ENCODE measurements around the gene CXCL14. TPM values are rescaled to one million over a fixed set of nuclear protein-coding genes. Genes with fewer than 3 reads are reported as not detected.

The CXCL14 gene
- polyA plus RNA-seq, 2 donors = 88.9 to 199 TPM

DNA sequence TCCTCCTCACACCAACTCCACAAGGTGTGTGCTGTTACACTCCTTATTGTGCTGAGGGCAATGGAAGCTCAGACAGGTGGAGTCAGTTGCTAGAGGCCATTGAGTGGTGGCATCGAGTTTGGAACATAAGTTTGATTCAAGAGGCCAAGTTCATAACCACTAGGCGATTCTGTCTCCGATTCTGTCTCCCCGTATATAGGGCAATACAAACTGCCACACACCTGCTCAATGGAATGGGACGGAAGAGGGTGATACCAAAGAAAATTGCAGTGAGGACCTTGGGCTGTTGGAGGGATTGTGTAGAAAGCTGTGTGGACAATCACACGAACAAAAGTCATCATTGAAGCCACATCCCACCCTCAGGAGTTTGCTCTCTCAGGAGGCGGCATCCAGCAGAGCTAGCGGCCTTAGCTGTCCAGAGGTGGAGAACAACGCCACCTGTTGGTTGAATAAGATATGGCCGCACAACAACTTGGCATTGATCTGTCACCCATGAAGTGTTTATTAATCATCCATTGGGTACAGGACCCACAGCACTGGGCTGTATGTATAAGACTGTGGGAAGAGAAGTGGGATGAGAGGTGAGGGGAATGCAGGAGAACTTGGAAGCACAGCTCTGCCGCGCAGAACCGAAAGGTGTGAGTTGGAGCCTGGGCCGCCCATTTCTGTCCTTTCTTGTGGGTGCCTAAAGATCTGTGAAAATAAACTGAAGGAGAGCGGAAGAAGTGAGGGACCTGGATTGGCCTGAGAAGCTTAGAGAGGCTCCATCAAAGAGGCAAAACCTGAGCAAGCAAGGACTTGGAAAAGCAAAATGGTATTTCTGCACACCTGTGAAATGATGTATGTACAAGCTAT is 27.0 kb downstream of the CXCL14 start:
- Histone ChIP-seq H3K4me3 (ENCODE audit: low read depth in 1 of 2, low read length in 2 of 2) (no peak overlapping the region), H3K36me3 (ENCODE audit: control insufficient read depth in 2 of 2, insufficient read depth in 2 of 2, low read length in 1 of 2) (no peaks in the 10 kb centered on the region), H3K9me3 (ENCODE audit: control insufficient read depth in 2 of 2, insufficient read depth in 1 of 2, low read depth in 1 of 2, low read length in 1 of 2) (no peaks in the 10 kb centered on the region), H3K27me3 (ENCODE audit: control insufficient read depth in 1 of 2, insufficient read depth in 2 of 2, low read length in 2 of 2) (no peaks in the 10 kb centered on the region), H3K27ac (ENCODE audit: low read depth in 2 of 2, low read length in 1 of 2) (no peak overlapping the region), H3K4me1 (ENCODE audit: control insufficient read depth in 2 of 2, insufficient read depth in 2 of 2, low read length in 1 of 2) (peaks cover 0 to 2% of the 10 kb centered on the region in 2 donors)
- WGBS, 2 donors = 40 to 45% methylated on average over 15 of the region's 15 CpGs

DNA sequence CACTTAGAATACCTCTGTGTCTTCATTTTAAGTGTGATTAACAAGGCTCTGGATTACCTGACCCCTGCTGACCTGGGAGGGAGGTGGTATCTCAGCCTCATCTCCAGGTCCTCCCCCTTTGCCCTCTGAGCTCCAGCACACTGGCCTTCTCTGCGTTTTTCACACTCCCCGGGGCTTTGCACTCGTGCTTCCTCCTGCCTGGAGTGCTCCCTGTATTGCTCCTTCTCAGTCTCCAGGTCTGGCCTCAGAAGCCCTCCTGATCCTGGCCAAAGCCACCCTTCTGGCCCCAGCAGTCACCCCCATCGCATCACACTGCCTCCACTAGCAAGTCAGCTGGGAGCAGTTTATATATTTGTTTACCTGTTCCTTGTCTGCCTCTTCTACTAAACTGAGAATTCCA is 29.4 kb downstream of the CXCL14 start:
- H3K27me3 ChIP-seq (ENCODE audit: control insufficient read depth in 1 of 2, insufficient read depth in 2 of 2, low read length in 2 of 2) = no peaks in the 10 kb centered on the region
- WGBS, 2 donors = 40 to 62% methylated on average over 4 of the region's 4 CpGs
- no peak overlapping the region for H3K27ac ChIP-seq (ENCODE audit: low read depth in 2 of 2, low read length in 1 of 2)

DNA sequence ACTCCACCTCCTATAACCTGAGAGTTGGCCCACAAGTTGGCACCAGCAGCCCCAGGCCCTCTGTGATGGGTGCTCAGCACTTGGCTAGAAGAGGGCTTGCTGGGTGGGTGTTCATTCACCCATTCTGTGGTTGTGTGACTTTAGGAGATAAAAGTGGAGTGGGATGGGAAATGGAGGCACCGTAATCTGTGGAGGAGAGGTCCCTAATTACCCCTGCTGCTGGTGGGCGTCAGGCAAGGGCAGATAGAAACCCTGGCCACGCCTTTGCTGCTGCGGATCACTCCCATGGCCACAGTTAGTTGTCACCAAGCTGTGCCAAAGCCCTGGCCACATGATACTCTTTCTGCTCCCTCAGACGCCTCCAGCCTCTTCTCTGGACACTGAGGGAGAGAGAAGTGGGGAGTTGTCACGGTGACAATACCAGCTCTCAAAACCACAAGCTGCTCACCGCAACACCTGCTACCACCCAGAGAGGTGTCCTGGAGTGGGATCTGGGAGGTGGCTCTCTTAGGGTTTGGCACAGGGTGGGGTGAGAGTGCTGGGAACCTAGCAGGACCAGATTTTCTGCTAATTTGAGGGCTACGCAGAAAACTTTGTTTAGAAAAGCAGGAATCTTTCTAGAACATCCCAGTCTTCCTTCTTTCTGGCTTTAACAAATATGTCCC is 31.1 kb downstream of the CXCL14 start:
- Histone ChIP-seq H3K27ac (ENCODE audit: low read depth in 2 of 2, low read length in 1 of 2) (no peak overlapping the region), H3K4me1 (ENCODE audit: control insufficient read depth in 2 of 2, insufficient read depth in 2 of 2, low read length in 1 of 2) (peaks cover 2 to 3% of the 10 kb centered on the region in 2 donors), H3K9me3 (ENCODE audit: control insufficient read depth in 2 of 2, insufficient read depth in 1 of 2, low read depth in 1 of 2, low read length in 1 of 2) (no peaks in the 10 kb centered on the region), H3K4me3 (ENCODE audit: low read depth in 1 of 2, low read length in 2 of 2) (no peak overlapping the region), H3K27me3 (ENCODE audit: control insufficient read depth in 1 of 2, insufficient read depth in 2 of 2, low read length in 2 of 2) (no peaks in the 10 kb centered on the region), H3K36me3 (ENCODE audit: control insufficient read depth in 2 of 2, insufficient read depth in 2 of 2, low read length in 1 of 2) (no peaks in the 10 kb centered on the region)
- WGBS, 2 donors = 59 to 60% methylated on average over 8 of the region's 8 CpGs

More for the DNA sequence above, 29.4 kb downstream of the CXCL14 start:
- Histone ChIP-seq H3K36me3 (ENCODE audit: control insufficient read depth in 2 of 2, insufficient read depth in 2 of 2, low read length in 1 of 2) (no peaks in the 10 kb centered on the region), H3K4me1 (ENCODE audit: control insufficient read depth in 2 of 2, insufficient read depth in 2 of 2, low read length in 1 of 2) (peaks cover 2% of the 10 kb centered on the region in 2 donors), H3K4me3 (ENCODE audit: low read depth in 1 of 2, low read length in 2 of 2) (no peak overlapping the region), H3K9me3 (ENCODE audit: control insufficient read depth in 2 of 2, insufficient read depth in 1 of 2, low read depth in 1 of 2, low read length in 1 of 2) (no peaks in the 10 kb centered on the region)

DNA sequence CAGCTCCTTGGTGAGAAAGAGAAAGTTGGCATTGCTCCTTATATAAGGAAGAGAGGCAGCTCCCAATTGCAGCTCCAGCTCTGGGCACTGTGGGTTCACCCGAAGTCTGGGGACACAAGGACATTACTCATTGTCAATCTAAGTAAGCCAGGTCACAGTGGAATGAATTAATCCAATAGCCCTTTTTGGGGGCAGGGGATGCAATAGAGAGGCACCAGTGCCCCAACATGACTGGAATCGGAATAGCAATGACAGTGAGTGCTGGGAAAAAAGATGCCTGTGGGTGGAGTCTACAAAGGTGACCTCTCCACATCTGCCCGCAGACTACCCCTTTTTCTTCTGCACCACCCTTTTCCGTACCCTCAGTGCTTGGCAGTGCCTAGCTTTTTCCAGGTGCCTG is 31.9 kb downstream of the CXCL14 start:
- no peak overlapping the region for H3K27ac ChIP-seq (ENCODE audit: low read depth in 2 of 2, low read length in 1 of 2)
- H3K4me1 ChIP-seq (ENCODE audit: control insufficient read depth in 2 of 2, insufficient read depth in 2 of 2, low read length in 1 of 2) = peaks cover 2 to 3% of the 10 kb centered on the region in 2 donors
- 60 to 62% methylated on average over 4 of the region's 4 CpGs for WGBS, 2 donors
- H3K36me3 ChIP-seq (ENCODE audit: control insufficient read depth in 2 of 2, insufficient read depth in 2 of 2, low read length in 1 of 2) = no peaks in the 10 kb centered on the region
- no peaks in the 10 kb centered on the region for H3K9me3 ChIP-seq (ENCODE audit: control insufficient read depth in 2 of 2, insufficient read depth in 1 of 2, low read depth in 1 of 2, low read length in 1 of 2)
- H3K4me3 ChIP-seq (ENCODE audit: low read depth in 1 of 2, low read length in 2 of 2) = no peak overlapping the region
- H3K27me3 ChIP-seq (ENCODE audit: control insufficient read depth in 1 of 2, insufficient read depth in 2 of 2, low read length in 2 of 2) = no peaks in the 10 kb centered on the region

DNA sequence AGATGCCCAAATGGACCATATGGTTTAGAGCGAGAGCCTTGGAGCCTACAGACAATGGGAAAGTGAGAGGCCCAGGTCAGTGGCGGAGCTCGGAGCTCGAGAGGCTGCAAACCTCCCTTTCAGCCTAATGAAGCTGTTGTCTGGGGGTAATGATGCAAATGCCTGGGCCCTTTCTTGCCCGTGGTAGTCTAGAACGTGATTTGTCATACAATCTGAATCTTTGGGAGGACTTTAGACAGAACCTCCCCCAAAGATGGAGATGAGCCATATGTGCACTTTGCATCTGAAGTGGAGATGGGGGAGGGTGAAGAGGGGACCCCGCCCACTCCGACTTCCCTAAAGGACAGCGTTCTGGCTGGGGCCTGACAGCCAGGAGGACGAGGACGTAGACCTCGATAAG is 32.7 kb downstream of the CXCL14 start:
- Histone ChIP-seq H3K4me1 (ENCODE audit: control insufficient read depth in 2 of 2, insufficient read depth in 2 of 2, low read length in 1 of 2) (peaks cover 0 to 3% of the 10 kb centered on the region in 2 donors), H3K9me3 (ENCODE audit: control insufficient read depth in 2 of 2, insufficient read depth in 1 of 2, low read depth in 1 of 2, low read length in 1 of 2) (no peaks in the 10 kb centered on the region), H3K36me3 (ENCODE audit: control insufficient read depth in 2 of 2, insufficient read depth in 2 of 2, low read length in 1 of 2) (no peaks in the 10 kb centered on the region), H3K4me3 (ENCODE audit: low read depth in 1 of 2, low read length in 2 of 2) (no peak overlapping the region), H3K27me3 (ENCODE audit: control insufficient read depth in 1 of 2, insufficient read depth in 2 of 2, low read length in 2 of 2) (peaks cover 0 to 3% of the 10 kb centered on the region in 2 donors), H3K27ac (ENCODE audit: low read depth in 2 of 2, low read length in 1 of 2) (no peak overlapping the region)
- WGBS, 2 donors = 63 to 79% methylated on average over 12 of the region's 12 CpGs

DNA sequence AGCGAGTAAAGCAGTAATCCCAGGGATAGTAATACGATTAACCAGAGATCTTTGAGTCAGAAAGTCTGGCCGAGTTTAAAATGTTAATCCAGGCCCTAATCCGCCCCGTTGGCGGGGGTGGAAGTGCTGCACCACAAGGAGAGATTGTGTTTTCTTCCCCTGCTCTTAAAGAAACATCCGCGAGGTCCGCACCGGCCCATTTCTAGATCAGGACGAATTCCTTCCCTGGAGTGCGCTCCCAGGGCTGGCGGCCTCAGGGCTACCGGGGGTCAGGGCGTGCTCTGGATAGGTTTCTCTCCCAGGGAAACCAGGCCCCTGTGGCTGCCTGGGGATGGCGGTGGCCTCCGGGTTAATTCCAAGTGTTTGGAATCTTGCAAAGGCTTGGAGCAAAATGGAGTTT is 33.7 kb downstream of the CXCL14 start:
- H3K27ac ChIP-seq (ENCODE audit: low read depth in 2 of 2, low read length in 1 of 2) = no peak overlapping the region
- H3K27me3 ChIP-seq (ENCODE audit: control insufficient read depth in 1 of 2, insufficient read depth in 2 of 2, low read length in 2 of 2) = peaks cover 0 to 3% of the 10 kb centered on the region in 2 donors
- 42 to 57% methylated on average over 17 of the region's 17 CpGs for WGBS, 2 donors
- no peaks in the 10 kb centered on the region for H3K9me3 ChIP-seq (ENCODE audit: control insufficient read depth in 2 of 2, insufficient read depth in 1 of 2, low read depth in 1 of 2, low read length in 1 of 2)
- no peaks in the 10 kb centered on the region for H3K36me3 ChIP-seq (ENCODE audit: control insufficient read depth in 2 of 2, insufficient read depth in 2 of 2, low read length in 1 of 2)
- H3K4me3 ChIP-seq (ENCODE audit: low read depth in 1 of 2, low read length in 2 of 2) = peak overlapping the region in 1 of 2 donors; percentile 35
- H3K4me1 ChIP-seq (ENCODE audit: control insufficient read depth in 2 of 2, insufficient read depth in 2 of 2, low read length in 1 of 2) = peaks cover 0 to 3% of the 10 kb centered on the region in 2 donors

DNA sequence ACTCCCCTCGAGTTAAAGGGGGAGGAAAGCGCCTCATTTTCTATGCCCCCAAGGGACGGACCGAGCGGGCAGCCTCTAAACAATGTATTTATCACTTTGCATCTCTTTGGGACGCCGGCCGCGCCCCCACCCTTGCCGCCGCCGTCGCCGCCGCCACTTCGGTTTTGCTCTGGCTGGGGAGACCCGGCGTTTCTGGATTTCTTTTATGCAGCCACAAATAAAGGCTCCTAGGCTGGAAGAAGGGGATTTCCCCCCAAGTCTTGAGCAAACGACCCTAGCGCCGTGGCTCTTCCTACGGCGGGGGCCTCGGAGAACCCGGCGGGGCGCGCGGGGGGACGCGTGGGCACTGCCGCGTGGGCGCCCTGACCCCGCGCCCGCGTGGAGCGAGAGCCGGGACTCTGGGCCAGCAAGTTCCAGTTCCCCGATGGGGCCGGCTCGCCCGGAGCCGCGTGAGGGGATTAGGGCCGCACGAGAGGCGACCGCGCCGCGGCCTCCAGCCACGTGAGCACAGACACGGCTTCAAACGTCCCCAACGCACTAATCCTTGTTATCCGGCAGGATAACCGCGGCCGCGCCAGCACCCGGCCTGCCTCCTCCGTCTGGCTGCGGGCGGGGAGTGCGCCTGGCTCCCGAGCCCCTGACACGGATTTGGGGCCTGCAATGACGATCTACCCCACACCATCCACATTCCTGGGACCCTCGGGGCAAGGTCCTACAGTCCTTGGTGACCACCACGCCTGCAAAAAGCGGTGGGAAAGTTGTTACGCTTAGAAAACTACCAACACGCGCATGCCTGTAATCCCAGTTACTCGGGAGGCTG is 35.1 kb downstream of the CXCL14 start:
- H3K27ac ChIP-seq (ENCODE audit: low read depth in 2 of 2, low read length in 1 of 2) = no peak overlapping the region
- peaks cover 0 to 3% of the 10 kb centered on the region in 2 donors for H3K27me3 ChIP-seq (ENCODE audit: control insufficient read depth in 1 of 2, insufficient read depth in 2 of 2, low read length in 2 of 2)
- peaks cover 0 to 3% of the 10 kb centered on the region in 2 donors for H3K4me1 ChIP-seq (ENCODE audit: control insufficient read depth in 2 of 2, insufficient read depth in 2 of 2, low read length in 1 of 2)
- no peaks in the 10 kb centered on the region for H3K9me3 ChIP-seq (ENCODE audit: control insufficient read depth in 2 of 2, insufficient read depth in 1 of 2, low read depth in 1 of 2, low read length in 1 of 2)
- no peaks in the 10 kb centered on the region for H3K36me3 ChIP-seq (ENCODE audit: control insufficient read depth in 2 of 2, insufficient read depth in 2 of 2, low read length in 1 of 2)
- peak overlapping the region; percentile 29 to 35 for H3K4me3 ChIP-seq (ENCODE audit: low read depth in 1 of 2, low read length in 2 of 2)
- 4 to 6% methylated on average over 77 of the region's 77 CpGs for WGBS, 2 donors

DNA sequence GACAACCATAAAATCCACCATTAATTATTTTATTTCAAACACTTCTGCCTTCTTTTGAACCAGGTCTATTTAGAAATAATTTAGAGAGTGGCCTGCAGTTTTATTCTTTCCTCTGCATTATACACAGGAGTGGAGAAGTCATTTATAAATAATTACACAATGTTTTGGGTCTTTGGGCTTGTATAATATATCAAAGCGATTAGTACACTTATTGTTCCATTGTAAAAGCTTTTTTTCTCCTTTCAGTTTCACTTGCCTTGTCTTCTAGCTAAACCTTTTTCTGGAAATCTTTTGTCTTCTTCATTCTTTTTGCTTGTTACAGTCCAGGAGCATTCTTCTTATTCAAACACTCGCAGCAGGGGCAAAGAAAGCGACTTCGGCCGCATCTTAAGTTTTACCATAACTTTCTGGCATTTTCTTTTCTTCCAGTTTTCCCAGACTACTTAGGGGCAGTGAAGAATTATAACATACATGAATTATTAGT is 35.7 kb downstream of the CXCL14 start:
- Histone ChIP-seq H3K36me3 (ENCODE audit: control insufficient read depth in 2 of 2, insufficient read depth in 2 of 2, low read length in 1 of 2) (no peaks in the 10 kb centered on the region), H3K4me1 (ENCODE audit: control insufficient read depth in 2 of 2, insufficient read depth in 2 of 2, low read length in 1 of 2) (peaks cover 0 to 3% of the 10 kb centered on the region in 2 donors), H3K27me3 (ENCODE audit: control insufficient read depth in 1 of 2, insufficient read depth in 2 of 2, low read length in 2 of 2) (peaks cover 0 to 3% of the 10 kb centered on the region in 2 donors), H3K9me3 (ENCODE audit: control insufficient read depth in 2 of 2, insufficient read depth in 1 of 2, low read depth in 1 of 2, low read length in 1 of 2) (no peaks in the 10 kb centered on the region), H3K4me3 (ENCODE audit: low read depth in 1 of 2, low read length in 2 of 2) (peak overlapping the region in 1 of 2 donors; percentile 35), H3K27ac (ENCODE audit: low read depth in 2 of 2, low read length in 1 of 2) (no peak overlapping the region)
- 35 to 41% methylated on average over 5 of the region's 5 CpGs for WGBS, 2 donors

DNA sequence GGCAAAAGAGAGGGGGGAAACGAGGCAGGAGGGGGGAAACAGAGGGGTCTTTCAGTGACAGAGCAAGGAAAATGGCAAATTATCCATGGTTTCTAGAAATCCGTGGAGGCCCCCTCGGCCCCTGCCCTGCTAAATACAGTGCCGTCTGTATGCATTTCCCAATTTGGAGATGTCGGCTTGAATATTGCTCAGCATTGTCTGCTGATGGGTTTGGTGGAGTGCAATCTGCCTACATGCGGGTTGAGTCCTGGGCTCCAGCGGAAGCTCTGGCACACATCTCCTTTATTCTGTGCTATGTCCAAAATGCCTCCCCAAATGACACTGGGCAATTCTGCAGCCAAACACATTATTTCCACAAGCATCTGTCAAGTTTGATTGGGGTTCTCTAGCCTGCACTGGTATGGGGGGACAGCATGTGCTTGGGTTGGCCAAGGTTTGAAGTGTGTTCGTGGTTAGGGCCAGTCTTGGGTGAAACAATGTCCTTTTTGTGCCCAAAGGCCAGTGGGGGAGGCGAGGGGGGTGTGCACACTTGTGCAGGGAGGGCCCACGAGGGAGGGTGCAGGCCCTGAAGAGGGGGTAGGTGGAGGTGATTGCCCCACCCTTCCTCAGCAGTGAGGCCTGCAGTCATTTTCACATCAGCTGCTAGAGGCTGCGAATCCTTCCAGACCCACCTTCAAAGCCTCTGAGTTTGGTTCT is 36.8 kb downstream of the CXCL14 start:
- WGBS, 2 donors = 50 to 66% methylated on average over 11 of the region's 11 CpGs
- peaks cover 0 to 3% of the 10 kb centered on the region in 2 donors for H3K4me1 ChIP-seq (ENCODE audit: control insufficient read depth in 2 of 2, insufficient read depth in 2 of 2, low read length in 1 of 2)
- peaks cover 3 to 4% of the 10 kb centered on the region in 2 donors for H3K27me3 ChIP-seq (ENCODE audit: control insufficient read depth in 1 of 2, insufficient read depth in 2 of 2, low read length in 2 of 2)

More for the DNA sequence above, 36.8 kb downstream of the CXCL14 start:
- H3K9me3 ChIP-seq (ENCODE audit: control insufficient read depth in 2 of 2, insufficient read depth in 1 of 2, low read depth in 1 of 2, low read length in 1 of 2) = no peaks in the 10 kb centered on the region
- no peaks in the 10 kb centered on the region for H3K36me3 ChIP-seq (ENCODE audit: control insufficient read depth in 2 of 2, insufficient read depth in 2 of 2, low read length in 1 of 2)
- H3K4me3 ChIP-seq (ENCODE audit: low read depth in 1 of 2, low read length in 2 of 2) = no peak overlapping the region
- no peak overlapping the region for H3K27ac ChIP-seq (ENCODE audit: low read depth in 2 of 2, low read length in 1 of 2)

Measured in esophagus (tissue), 2 donors.